ENCODE results near the gene WNT2. TPM values are rescaled to one million over a fixed set of nuclear protein-coding genes. Genes with fewer than 3 reads are reported as not detected.
"Not testable (repeated sequence)": the region's sequence is repeated elsewhere in the genome, so short reads cannot be mapped to it uniquely, and the experiment has no call there.

WNT2 gene
- total and polyA plus RNA-seq, 7 experiments from 2014 or later = not detected

DNA sequence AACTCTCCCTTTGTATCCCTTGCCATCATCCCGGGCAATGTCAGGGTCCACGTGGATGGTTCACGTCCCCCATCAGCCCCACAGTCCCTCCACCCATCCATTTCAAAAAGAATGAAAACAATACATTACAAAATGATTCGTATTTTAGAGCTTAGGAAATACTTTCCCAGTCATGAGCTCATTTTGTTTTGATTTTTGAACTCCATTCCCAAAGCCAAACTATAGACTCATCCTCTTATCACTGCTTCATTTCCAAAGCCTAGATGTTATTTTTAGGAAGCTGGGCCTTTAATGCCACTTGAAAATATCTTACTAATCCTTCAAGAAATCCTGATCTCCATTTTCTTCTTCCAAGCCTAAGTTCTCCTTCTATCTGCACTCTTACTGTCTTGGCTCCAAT lies 72.1 kb downstream of the WNT2 start:
- Mint-ChIP-seq H3K4me1 (no peaks in the 10 kb centered on the region), H3K27ac (no peak overlapping the region), H3K27me3 (peaks cover 0 to 45% (median 16%) of the 10 kb centered on the region in 5 donors), H3K4me3 (no peak overlapping the region), H3K36me3 (peaks cover 0 to 3% (median 0%) of the 10 kb centered on the region in 5 donors), H3K9me3 (peaks cover 0 to 12% (median 0%) of the 10 kb centered on the region in 11 donors)
- H3K27ac ChIP-seq (ENCODE audit: low read depth, low read length) = no peak overlapping the region
- DNase-seq = no peak
- ChIA-PET CTCF (no interaction called here), POLR2A (no interaction called here)
- intact Hi-C loops (cut with micrococcal nuclease) = no loop called here
- H3K27me3 ChIP-seq (ENCODE audit: control insufficient read depth in 2 of 2, insufficient read depth in 2 of 2, low read length in 2 of 2) = peaks cover 0 to 3% of the 10 kb centered on the region in 2 donors
- H3K4me1 ChIP-seq (ENCODE audit: control insufficient read depth in 2 of 2, insufficient read depth in 2 of 2, low read length in 2 of 2) = no peaks in the 10 kb centered on the region
- H3K9me3 ChIP-seq (ENCODE audit: control insufficient read depth in 2 of 3, low read length in 3 of 3) = no peaks in the 10 kb centered on the region
- no peak for ATAC-seq
- H3K4me3 ChIP-seq (ENCODE audit: low read length) = no peak overlapping the region
- no peaks in the 10 kb centered on the region for H3K36me3 ChIP-seq (ENCODE audit: control insufficient read depth in 2 of 3, insufficient read depth in 3 of 3, low read length in 3 of 3)

- H3K27ac Mint-ChIP-seq = no peak overlapping the region
- Histone ChIP-seq H3K27ac (ENCODE audit: low read depth, low read length) (no peak overlapping the region), H3K36me3 (ENCODE audit: control insufficient read depth in 2 of 3, insufficient read depth in 3 of 3, low read length in 3 of 3) (no peaks in the 10 kb centered on the region), H3K4me3 (ENCODE audit: low read length) (no peak overlapping the region), H3K27me3 (ENCODE audit: control insufficient read depth in 2 of 2, insufficient read depth in 2 of 2, low read length in 2 of 2) (peaks cover 0 to 3% of the 10 kb centered on the region in 2 donors), H3K9me3 (ENCODE audit: control insufficient read depth in 2 of 3, low read length in 3 of 3) (no peaks in the 10 kb centered on the region), H3K4me1 (ENCODE audit: control insufficient read depth in 2 of 2, insufficient read depth in 2 of 2, low read length in 2 of 2) (no peaks in the 10 kb centered on the region)
- H3K4me1 Mint-ChIP-seq = no peaks in the 10 kb centered on the region
- peaks cover 0 to 3% (median 0%) of the 10 kb centered on the region in 5 donors for H3K36me3 Mint-ChIP-seq
- POLR2A ChIA-PET = no interaction called here
- DNase-seq = no peak
- no peak overlapping the region for H3K4me3 Mint-ChIP-seq
- CTCF ChIA-PET = no interaction called here
- intact Hi-C loops (cut with micrococcal nuclease) = no loop called here
- no peak for ATAC-seq
- H3K9me3 Mint-ChIP-seq = peaks cover 0 to 12% (median 0%) of the 10 kb centered on the region in 11 donors
- H3K27me3 Mint-ChIP-seq = peaks cover 0 to 47% (median 15%) of the 10 kb centered on the region in 5 donors
Observed at GRCh38 chr7:117250245-117250644, 72.6 kb downstream of the WNT2 start.

GRCh38 chr7:117249696-117250095 lies 73.2 kb downstream of the WNT2 start:
- Mint-ChIP-seq H3K27ac (no peak overlapping the region), H3K4me3 (no peak overlapping the region), H3K4me1 (no peaks in the 10 kb centered on the region), H3K36me3 (peaks cover 0 to 3% (median 0%) of the 10 kb centered on the region in 5 donors), H3K9me3 (peaks cover 0 to 12% (median 0%) of the 10 kb centered on the region in 11 donors), H3K27me3 (peaks cover 0 to 43% (median 12%) of the 10 kb centered on the region in 5 donors)
- ChIA-PET POLR2A (no interaction called here), CTCF (no interaction called here)
- intact Hi-C loops (cut with micrococcal nuclease) = no loop called here
- no peak overlapping the region for H3K27ac ChIP-seq (ENCODE audit: low read depth, low read length)
- ATAC-seq (no peak), DNase-seq (no peak)
- H3K4me3 ChIP-seq (ENCODE audit: low read length) = no peak overlapping the region
- no peaks in the 10 kb centered on the region for H3K36me3 ChIP-seq (ENCODE audit: control insufficient read depth in 2 of 3, insufficient read depth in 3 of 3, low read length in 3 of 3)
- H3K27me3 ChIP-seq (ENCODE audit: control insufficient read depth in 2 of 2, insufficient read depth in 2 of 2, low read length in 2 of 2) = peaks cover 0 to 3% of the 10 kb centered on the region in 2 donors
- no peaks in the 10 kb centered on the region for H3K4me1 ChIP-seq (ENCODE audit: control insufficient read depth in 2 of 2, insufficient read depth in 2 of 2, low read length in 2 of 2)
- H3K9me3 ChIP-seq (ENCODE audit: control insufficient read depth in 2 of 3, low read length in 3 of 3) = no peaks in the 10 kb centered on the region

DNA sequence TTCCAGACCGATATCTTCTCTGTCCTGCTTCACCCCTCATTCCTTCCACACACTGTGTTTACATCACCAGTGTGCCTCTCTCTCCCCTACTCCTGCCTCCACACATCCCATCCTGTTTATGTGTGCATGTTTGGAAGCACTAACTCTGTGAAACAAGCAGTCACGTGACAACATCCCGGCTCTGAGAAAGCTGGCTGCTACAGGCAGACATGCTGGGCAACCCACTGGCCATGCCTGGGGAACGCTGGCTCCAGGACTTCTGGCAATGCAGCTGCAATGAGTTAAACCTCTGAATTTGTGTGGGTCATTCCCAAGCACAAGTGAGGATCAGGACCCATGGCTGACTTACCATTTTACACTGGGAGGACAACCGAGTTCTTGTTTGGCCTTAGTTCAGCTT lies 74.0 kb downstream of the WNT2 start:
- intact Hi-C loops (cut with micrococcal nuclease) = no loop called here
- Histone ChIP-seq H3K4me1 (ENCODE audit: control insufficient read depth in 2 of 2, insufficient read depth in 2 of 2, low read length in 2 of 2) (no peaks in the 10 kb centered on the region), H3K4me3 (ENCODE audit: low read length) (no peak overlapping the region), H3K27ac (ENCODE audit: low read depth, low read length) (no peak overlapping the region), H3K27me3 (ENCODE audit: control insufficient read depth in 2 of 2, insufficient read depth in 2 of 2, low read length in 2 of 2) (peaks cover 0 to 3% of the 10 kb centered on the region in 2 donors), H3K36me3 (ENCODE audit: control insufficient read depth in 2 of 3, insufficient read depth in 3 of 3, low read length in 3 of 3) (no peaks in the 10 kb centered on the region), H3K9me3 (ENCODE audit: control insufficient read depth in 2 of 3, low read length in 3 of 3) (no peaks in the 10 kb centered on the region)
- DNase-seq (no peak), ATAC-seq (no peak)
- peaks cover 0 to 12% (median 0%) of the 10 kb centered on the region in 11 donors for H3K9me3 Mint-ChIP-seq
- ChIA-PET CTCF (interaction anchor here (0.6 kb wide), 1 partner anchor 36 kb away, joined by 3 read pairs; no protein-coding TSS in a partner anchor), POLR2A (no interaction called here)
- H3K4me1 Mint-ChIP-seq = no peaks in the 10 kb centered on the region
- no peak overlapping the region for H3K27ac Mint-ChIP-seq
- peaks cover 0 to 3% (median 0%) of the 10 kb centered on the region in 5 donors for H3K36me3 Mint-ChIP-seq
- no peak overlapping the region for H3K4me3 Mint-ChIP-seq
- H3K27me3 Mint-ChIP-seq = peaks cover 0 to 42% (median 12%) of the 10 kb centered on the region in 5 donors

- DNase-seq (no peak), ATAC-seq (no peak)
- no peaks in the 10 kb centered on the region for H3K36me3 ChIP-seq (ENCODE audit: control insufficient read depth in 2 of 3, insufficient read depth in 3 of 3, low read length in 3 of 3)
- ChIA-PET CTCF (no interaction called here), POLR2A (no interaction called here)
- Mint-ChIP-seq H3K36me3 (peaks cover 0 to 3% (median 0%) of the 10 kb centered on the region in 5 donors), H3K9me3 (peaks cover 0 to 12% (median 0%) of the 10 kb centered on the region in 11 donors), H3K4me1 (no peaks in the 10 kb centered on the region), H3K27ac (no peak overlapping the region), H3K27me3 (peaks cover 0 to 36% (median 17%) of the 10 kb centered on the region in 5 donors), H3K4me3 (no peak overlapping the region)
- no peak overlapping the region for H3K27ac ChIP-seq (ENCODE audit: low read depth, low read length)
- no peaks in the 10 kb centered on the region for H3K9me3 ChIP-seq (ENCODE audit: control insufficient read depth in 2 of 3, low read length in 3 of 3)
- H3K4me3 ChIP-seq (ENCODE audit: low read length) = no peak overlapping the region
- peaks cover 0 to 3% of the 10 kb centered on the region in 2 donors for H3K27me3 ChIP-seq (ENCODE audit: control insufficient read depth in 2 of 2, insufficient read depth in 2 of 2, low read length in 2 of 2)
- H3K4me1 ChIP-seq (ENCODE audit: control insufficient read depth in 2 of 2, insufficient read depth in 2 of 2, low read length in 2 of 2) = no peaks in the 10 kb centered on the region
- intact Hi-C loops (cut with micrococcal nuclease) = no loop called here
Observed at GRCh38 chr7:117247809-117248208, 75.0 kb downstream of the WNT2 start.

DNA sequence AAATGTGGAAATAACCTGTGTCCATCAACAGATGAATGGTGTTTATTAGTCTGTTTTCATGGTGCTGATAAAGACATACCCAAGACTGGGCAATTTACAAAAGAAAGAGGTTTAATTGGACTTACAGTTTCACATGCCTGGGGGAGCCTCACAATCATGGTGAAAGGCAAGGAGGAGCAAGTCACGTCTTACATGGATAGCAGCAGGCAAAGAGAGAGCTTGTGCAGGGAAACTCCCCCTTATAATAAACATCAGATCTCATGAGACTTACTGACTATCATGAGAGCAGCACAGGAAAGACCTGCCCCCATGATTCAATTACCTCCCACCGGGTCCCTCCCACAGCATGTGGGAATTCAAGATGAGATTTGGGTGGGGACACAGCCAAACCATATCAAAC lies 77.2 kb downstream of the WNT2 start:
- H3K4me1 ChIP-seq (ENCODE audit: control insufficient read depth in 2 of 2, insufficient read depth in 2 of 2, low read length in 2 of 2); H3K9me3 Mint-ChIP-seq; H3K36me3 ChIP-seq (ENCODE audit: control insufficient read depth in 2 of 3, insufficient read depth in 3 of 3, low read length in 3 of 3); H3K27me3 ChIP-seq (ENCODE audit: control insufficient read depth in 2 of 2, insufficient read depth in 2 of 2, low read length in 2 of 2); H3K4me1 Mint-ChIP-seq; H3K27ac Mint-ChIP-seq; H3K4me3 Mint-ChIP-seq; intact Hi-C loops (cut with micrococcal nuclease); CTCF ChIA-PET; H3K9me3 ChIP-seq (ENCODE audit: control insufficient read depth in 2 of 3, low read length in 3 of 3); POLR2A ChIA-PET; DNase-seq; H3K27ac ChIP-seq (ENCODE audit: low read depth, low read length); H3K4me3 ChIP-seq (ENCODE audit: low read length); ATAC-seq; H3K36me3 Mint-ChIP-seq: not testable (repeated sequence)
- peaks cover 0 to 40% (median 15%) of the 10 kb centered on the region in 5 donors for H3K27me3 Mint-ChIP-seq

GRCh38 chr7:117243390-117243789 lies 79.5 kb downstream of the WNT2 start:
- ChIA-PET CTCF (no interaction called here), POLR2A (no interaction called here)
- Mint-ChIP-seq H3K4me1 (no peaks in the 10 kb centered on the region), H3K27me3 (peaks cover 0 to 44% (median 27%) of the 10 kb centered on the region in 5 donors), H3K9me3 (peaks cover 0 to 4% (median 0%) of the 10 kb centered on the region in 11 donors), H3K4me3 (no peak overlapping the region), H3K36me3 (no peaks in the 10 kb centered on the region), H3K27ac (no peak overlapping the region)
- no peak for DNase-seq
- Histone ChIP-seq H3K36me3 (ENCODE audit: control insufficient read depth in 2 of 3, insufficient read depth in 3 of 3, low read length in 3 of 3) (no peaks in the 10 kb centered on the region), H3K27ac (ENCODE audit: low read depth, low read length) (no peak overlapping the region), H3K4me3 (ENCODE audit: low read length) (no peak overlapping the region), H3K4me1 (ENCODE audit: control insufficient read depth in 2 of 2, insufficient read depth in 2 of 2, low read length in 2 of 2) (no peaks in the 10 kb centered on the region), H3K27me3 (ENCODE audit: control insufficient read depth in 2 of 2, insufficient read depth in 2 of 2, low read length in 2 of 2) (no peaks in the 10 kb centered on the region), H3K9me3 (ENCODE audit: control insufficient read depth in 2 of 3, low read length in 3 of 3) (no peaks in the 10 kb centered on the region)
- ATAC-seq = no peak
- intact Hi-C loops (cut with micrococcal nuclease) = no loop called here

All from naive thymus-derived CD4-positive, alpha-beta T cell (primary cell).